ES-I3 (cell line): ENCODE data around the gene FADS2.

Experiments used
- H3K36me3 ChIP-seq: 2 replicates; pipeline ENCODE4 v1.6.1; 2013; ENCODE audit warnings: mild to moderate bottlenecking, low read length, control low read depth, moderate library complexity; ENCODE audit not compliant: insufficient read depth
- H3K4me1 ChIP-seq: 2 replicates; pipeline ENCODE4 v1.6.1; 2013; ENCODE audit warnings: mild to moderate bottlenecking, control low read depth, low read length; ENCODE audit not compliant: insufficient read depth
- H3K9ac ChIP-seq: 2 replicates; pipeline ENCODE4 v1.6.1; 2013; ENCODE audit warnings: low read depth, mild to moderate bottlenecking, low read length, moderate library complexity
- H3K9me3 ChIP-seq: 2 replicates; pipeline ENCODE4 v1.6.1; 2013; ENCODE audit warnings: mild to moderate bottlenecking, low read length, moderate library complexity; ENCODE audit not compliant: control insufficient read depth, insufficient read depth

Gene FADS2

DNA sequence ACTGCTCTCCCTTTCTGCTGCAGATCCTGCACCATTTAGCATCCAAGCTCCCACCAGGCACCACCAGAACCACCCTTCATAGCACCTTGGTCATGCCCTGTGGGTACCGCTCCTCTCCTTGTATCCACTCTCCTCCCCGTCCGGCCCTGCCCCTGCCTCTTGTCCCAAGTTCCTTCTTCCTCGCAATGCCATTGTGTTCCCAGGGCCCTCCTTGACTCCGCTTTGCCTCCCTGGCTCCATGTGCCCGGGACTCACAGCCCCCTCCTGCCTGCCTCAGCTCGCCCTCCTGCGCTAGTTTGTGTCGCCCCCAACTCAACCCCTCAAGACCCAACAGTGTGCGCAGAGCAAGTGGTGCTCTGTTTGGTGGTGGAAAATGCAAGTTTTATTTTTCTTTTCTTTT is 10.8 kb downstream of the FADS2 start:
- H3K4me1 ChIP-seq = peaks cover 11% of the 10 kb centered on the region
- H3K9ac ChIP-seq = no peak overlapping the region
- peaks cover 16% of the 10 kb centered on the region for H3K36me3 ChIP-seq
- no peaks in the 10 kb centered on the region for H3K9me3 ChIP-seq

DNA sequence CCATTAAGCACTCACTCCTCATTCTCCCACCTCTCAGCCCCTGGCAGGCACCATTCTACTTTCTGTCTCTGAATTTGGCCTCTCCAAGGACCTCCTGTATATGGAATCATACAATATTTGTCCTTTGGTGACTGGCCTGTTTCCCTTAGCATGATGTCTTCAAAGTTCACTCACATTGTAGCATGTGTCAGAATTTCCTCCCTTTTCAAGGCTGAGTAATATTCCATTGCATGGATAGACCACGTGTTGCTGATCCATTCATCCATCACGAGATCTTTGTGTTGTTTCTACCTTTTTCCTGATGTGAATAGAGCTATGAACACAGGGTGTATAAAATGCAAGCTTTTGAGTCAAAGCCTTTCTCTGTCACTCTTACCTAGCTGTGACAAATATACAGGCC is 11.6 kb downstream of the FADS2 start:
- H3K9me3 ChIP-seq = no peaks in the 10 kb centered on the region
- peaks cover 16% of the 10 kb centered on the region for H3K36me3 ChIP-seq
- 0 out of 2 replicates have a peak, but pooled peaks cover 4% of the 10 kb centered on the region for H3K4me1 ChIP-seq
- H3K9ac ChIP-seq = no peak overlapping the region

DNA sequence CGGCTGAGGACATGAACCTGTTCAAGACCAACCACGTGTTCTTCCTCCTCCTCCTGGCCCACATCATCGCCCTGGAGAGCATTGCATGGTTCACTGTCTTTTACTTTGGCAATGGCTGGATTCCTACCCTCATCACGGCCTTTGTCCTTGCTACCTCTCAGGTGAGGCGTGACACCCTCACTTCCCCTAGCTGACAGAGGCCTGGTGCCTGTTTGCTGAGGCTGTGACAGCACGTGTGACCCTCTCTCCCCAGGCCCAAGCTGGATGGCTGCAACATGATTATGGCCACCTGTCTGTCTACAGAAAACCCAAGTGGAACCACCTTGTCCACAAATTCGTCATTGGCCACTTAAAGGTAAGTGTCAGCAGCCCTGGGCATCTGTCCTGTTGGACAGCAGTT is 12.3 kb downstream of the FADS2 start:
- Histone ChIP-seq H3K36me3 (peaks cover 16% of the 10 kb centered on the region), H3K9ac (no peak overlapping the region), H3K4me1 (no peaks in the 10 kb centered on the region), H3K9me3 (no peaks in the 10 kb centered on the region)

DNA sequence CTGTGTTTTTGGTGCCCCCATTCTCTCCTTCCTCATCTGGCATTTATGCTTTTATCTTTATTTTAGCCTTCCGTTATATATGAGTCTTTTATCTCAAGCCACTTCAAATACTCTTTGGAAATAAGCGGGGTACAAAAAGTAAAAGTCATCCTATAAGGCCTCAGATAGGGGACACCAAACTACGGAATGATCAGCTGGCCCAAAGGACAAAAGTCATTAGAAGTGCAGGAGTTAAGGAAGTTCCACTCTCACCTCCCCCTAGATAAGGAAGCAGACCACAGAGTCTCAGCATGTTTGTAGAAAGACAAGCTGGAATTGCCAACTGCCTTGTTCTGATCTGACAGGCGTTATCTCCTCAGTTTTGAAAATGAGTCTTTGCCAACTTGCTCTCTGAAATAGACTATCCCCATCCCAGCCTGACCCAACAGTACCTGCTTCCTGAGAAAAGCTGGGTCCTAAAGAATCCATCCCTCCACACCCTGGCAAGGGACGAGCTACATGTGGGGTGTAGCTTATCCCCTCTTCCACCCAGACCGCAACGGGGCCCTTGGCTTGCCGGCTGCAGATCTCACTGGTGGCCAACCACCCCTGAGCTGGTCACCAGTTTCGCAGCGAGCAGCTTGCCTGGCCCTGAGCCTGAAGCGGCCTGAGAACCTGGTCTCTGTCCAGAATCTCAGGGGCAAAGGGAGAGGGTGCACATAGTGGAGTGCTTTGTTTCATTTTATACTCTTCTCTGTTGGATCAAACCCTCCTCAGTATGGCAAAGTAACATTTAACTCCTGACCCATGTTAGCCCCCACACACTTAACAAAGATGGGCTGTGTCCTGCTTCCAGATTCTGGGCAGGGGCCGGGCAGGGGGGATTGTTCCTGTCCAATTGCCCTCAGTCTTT is 13.8 kb downstream of the FADS2 start:
- H3K9me3 ChIP-seq = no peaks in the 10 kb centered on the region
- H3K9ac ChIP-seq = no peak overlapping the region
- H3K4me1 ChIP-seq = no peaks in the 10 kb centered on the region
- peaks cover 20% of the 10 kb centered on the region for H3K36me3 ChIP-seq

DNA sequence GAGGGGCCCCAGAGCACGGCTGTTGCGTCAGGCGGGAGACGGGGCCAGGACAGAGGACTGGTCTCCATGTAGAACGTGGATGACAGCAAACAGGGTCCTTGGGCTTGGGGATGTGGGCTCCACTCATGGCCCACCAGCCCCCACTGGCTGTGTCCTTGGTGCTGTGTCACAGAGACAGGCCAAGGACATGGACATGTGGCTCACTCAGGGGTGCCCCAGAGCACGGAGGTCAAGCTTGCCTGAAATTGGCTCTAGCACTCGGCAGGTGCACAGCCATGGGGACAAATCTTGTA is 14.4 kb downstream of the FADS2 start:
- Histone ChIP-seq H3K9ac (no peak overlapping the region), H3K36me3 (peaks cover 20% of the 10 kb centered on the region), H3K9me3 (no peaks in the 10 kb centered on the region), H3K4me1 (no peaks in the 10 kb centered on the region)

DNA sequence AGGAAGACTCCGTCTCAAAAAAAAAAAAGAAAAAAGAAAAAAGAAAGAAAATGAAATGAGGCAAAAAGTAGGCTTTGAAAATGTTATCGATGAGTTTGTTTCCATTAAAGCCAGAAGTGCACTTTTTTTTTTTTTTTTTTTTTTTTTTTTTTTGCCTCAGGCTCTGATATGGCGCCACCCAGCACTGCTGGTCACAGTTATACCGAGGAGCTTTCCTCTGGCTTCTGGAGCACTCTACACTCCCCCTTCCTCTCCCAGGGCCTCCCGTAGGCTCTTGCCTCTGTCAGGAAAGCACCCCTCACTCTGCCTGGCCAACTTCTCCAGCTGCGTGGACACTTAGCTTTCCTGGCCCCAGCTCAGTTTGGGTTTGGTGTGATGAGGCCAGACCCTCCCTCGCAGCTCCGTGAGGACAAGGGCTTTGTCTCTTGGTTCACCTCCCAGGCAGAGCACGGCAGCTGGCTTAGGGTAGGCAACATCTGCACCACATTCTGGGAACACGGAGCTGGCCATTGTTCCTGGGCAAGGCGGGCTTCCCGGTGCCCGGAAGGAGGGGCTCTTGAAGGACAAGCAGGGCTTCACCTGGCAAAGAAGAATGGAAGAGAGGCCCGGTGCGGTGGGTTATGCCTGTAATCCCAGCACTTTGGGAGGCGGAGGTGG is 16.9 kb downstream of the FADS2 start:
- peaks cover 33% of the 10 kb centered on the region for H3K36me3 ChIP-seq

DNA sequence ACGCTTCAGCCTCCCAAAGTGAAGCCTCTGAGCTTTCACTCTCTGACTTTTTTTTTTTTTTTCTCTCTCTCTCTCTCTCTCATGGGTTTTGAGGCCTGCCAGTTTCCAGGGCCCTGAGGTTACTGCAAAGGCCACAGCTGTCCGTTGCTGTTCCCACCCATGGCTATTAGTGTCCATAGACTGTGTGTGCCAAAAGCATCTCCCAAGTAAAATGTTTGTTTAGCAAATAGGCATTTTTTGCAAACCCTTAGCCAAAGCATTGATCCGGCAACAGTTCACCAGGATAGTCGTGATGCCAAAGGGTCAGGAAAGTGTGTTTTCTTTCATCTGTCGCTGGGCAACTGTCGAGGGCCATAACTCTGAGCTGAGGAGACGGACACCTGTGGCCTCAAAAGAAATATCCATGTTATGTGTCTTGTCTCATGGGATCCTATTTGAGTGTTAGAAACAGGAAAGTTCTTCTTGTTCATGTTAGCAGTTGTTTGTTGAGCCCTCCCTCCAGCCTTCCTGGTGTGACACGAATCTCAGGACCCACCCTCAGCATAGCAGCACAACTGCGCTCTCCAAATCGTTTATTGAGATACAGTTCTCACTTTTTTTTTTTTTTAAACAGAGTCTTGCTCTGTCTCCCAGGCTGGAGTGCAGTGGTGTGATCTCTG is 18.4 kb downstream of the FADS2 start:
- Histone ChIP-seq H3K9ac (no peak overlapping the region), H3K36me3 (peaks cover 32% of the 10 kb centered on the region; the same call in 1 of the 2 replicates), H3K4me1 (no peaks in the 10 kb centered on the region), H3K9me3 (no peaks in the 10 kb centered on the region)

More for the DNA sequence above, 16.9 kb downstream of the FADS2 start:
- Histone ChIP-seq H3K4me1 (no peaks in the 10 kb centered on the region), H3K9ac (no peak overlapping the region), H3K9me3 (no peaks in the 10 kb centered on the region)

DNA sequence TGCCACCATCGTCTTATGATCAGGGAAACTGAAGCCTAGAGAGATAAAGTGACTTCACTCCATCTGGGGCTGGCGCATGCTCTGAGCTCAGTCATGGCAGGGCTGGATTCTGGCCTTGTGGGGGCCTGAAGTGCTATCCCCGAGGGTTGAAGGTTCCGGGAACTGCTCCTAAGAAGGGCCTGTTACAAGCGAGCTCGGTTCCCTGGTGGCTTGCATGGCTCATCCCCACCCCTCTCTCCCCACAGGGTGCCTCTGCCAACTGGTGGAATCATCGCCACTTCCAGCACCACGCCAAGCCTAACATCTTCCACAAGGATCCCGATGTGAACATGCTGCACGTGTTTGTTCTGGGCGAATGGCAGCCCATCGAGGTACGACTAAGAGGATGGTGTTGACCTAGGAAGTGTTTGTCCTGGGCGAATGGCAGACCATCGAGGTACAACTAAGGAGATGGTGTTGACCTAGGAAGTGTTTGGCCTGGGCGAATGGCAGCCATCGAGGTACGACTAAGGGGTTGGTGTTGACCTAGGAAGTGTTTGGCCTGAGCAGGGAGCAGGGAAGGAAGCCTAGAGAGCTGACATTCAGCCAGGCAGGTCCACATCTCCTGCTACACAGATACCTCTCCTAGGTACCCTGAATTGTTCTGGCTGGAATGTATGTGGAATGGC is 19.9 kb downstream of the FADS2 start:
- peaks cover 32% of the 10 kb centered on the region; the same call in 1 of the 2 replicates for H3K36me3 ChIP-seq
- no peak overlapping the region for H3K9ac ChIP-seq
- H3K4me1 ChIP-seq = no peaks in the 10 kb centered on the region
- no peaks in the 10 kb centered on the region for H3K9me3 ChIP-seq

DNA sequence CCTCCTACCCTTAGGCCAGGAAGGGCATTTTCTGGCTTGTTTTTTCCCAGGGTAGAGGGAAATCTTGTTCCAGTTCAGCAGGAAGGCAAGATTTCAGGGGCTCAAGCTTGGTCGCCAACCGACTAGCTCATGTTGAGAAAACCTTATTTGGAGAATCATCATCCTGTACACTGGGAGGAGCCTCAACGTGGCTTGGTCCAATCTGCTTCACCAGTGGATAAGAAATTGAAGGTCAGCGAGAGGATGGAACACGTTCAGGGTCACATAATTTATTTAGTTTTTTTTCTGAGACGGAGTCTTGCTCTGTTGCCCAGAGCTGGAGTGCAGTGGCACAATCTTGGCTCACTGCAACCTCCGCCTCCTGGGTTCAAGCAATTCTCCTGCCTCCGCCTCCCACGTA is 20.5 kb downstream of the FADS2 start:
- Histone ChIP-seq H3K9ac (no peak overlapping the region), H3K36me3 (peaks cover 32% of the 10 kb centered on the region; the same call in 1 of the 2 replicates), H3K9me3 (no peaks in the 10 kb centered on the region), H3K4me1 (no peaks in the 10 kb centered on the region)

DNA sequence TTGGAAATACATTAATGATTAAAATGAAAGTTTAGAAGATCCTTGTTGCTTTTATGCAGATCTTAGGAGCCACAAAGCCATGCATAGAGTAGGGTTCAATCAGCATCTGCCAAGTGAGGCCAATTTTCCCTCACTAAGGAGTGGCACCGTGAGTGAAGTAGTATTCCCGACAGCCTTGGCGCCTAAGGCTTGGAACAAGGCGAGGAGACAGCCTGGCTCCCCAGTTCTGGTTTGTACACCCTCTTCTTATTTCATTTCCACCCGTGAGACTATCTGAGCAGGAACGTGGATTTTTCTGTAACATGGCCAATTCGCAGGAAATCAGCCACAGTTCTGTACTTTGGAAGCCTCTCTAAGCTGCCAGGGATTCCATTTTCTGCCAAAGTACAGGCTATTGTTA is 22.6 kb downstream of the FADS2 start:
- H3K36me3 ChIP-seq = peaks cover 39% of the 10 kb centered on the region; the same call in 1 of the 2 replicates
- H3K9ac ChIP-seq = no peak overlapping the region
- no peaks in the 10 kb centered on the region for H3K4me1 ChIP-seq
- no peaks in the 10 kb centered on the region for H3K9me3 ChIP-seq

DNA sequence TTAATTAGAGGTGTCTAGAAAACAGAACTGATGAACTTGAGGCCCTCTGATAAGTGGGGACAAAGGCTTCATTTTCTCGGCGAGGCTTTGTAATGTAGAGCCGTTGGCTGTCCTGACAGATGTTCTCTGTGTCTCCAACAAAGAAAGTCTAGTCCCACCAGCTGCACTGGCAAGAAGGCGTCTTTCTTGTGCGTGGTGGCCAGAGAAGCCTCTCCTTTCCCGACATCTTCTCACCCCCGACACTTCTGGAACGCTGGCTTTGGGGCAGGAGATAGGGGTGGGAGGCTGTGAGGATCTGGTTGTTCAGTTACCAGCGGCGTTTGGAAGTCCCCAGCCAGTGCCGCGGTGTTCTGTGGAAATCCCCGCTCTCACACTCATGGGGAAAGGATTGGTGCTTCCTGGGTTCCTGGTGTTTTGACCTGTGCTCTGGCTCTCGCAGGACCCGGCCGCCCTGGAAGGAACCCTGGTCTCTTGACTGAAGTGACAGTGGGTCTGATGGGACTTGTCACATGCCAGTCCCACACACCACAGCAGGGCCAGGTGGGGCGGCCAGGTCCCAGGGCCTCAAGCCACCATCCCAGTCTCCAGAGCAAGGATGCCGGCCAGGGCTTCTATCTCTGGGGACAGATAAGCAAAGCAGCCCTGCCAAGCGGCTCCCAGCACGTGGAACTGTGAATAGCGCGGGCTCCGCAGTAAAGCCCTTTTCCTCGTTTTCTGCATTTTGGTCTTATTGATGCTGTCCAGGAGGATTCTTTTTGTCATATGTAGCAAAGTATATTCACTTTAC is 23.2 kb downstream of the FADS2 start:
- H3K36me3 ChIP-seq = peaks cover 42% of the 10 kb centered on the region; the same call in 1 of the 2 replicates
- H3K4me1 ChIP-seq = no peaks in the 10 kb centered on the region
- H3K9me3 ChIP-seq = no peaks in the 10 kb centered on the region
- no peak overlapping the region for H3K9ac ChIP-seq

DNA sequence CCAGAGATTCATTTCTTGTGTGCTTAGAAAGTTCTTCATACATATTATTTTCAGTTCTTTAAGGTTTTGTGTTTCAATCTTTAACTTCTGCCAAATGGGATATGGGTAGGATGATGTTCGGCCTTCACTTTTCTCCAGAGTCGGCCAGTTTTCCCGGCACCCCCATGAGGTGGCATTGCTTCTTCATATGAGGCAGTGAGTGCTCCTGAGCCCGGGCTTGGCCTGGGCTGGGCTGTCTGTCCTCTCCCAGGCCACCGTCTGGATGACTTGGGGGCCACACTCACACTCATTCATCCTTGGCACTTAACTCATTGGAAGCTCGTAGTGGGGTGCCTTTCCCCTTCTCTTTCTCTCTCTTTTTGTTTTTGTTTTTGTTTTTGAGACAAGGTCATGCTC is 23.8 kb downstream of the FADS2 start:
- H3K36me3 ChIP-seq = peaks cover 38% of the 10 kb centered on the region

DNA sequence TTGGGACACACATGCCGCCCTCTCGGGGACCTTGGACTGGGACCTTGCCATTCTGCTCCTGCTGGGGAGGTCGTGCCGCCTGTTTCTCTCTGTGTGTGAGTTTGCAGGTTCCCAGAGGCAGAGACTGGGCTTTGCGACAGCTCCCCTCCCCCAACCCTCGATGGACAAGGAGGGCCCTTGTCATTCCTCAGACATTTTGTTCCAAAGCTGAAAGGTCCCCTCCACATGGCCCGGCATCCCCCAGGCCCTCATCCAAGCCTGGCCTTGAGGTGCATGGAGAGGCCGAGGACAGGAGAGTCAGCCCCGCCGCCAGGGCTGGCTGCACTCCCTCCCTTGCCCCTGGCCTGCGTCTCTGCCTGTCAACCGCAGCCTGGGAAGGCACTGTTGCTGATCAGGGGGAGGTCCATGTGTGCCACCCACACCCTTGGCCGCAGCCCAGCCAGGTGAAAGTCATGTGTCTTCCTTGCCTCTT is 25.6 kb downstream of the FADS2 start:
- H3K9ac ChIP-seq = no peak overlapping the region
- no peaks in the 10 kb centered on the region for H3K9me3 ChIP-seq
- H3K36me3 ChIP-seq = peaks cover 27% of the 10 kb centered on the region
- no peaks in the 10 kb centered on the region for H3K4me1 ChIP-seq

More for the DNA sequence above, 23.8 kb downstream of the FADS2 start:
- H3K9me3 ChIP-seq = no peaks in the 10 kb centered on the region
- no peak overlapping the region for H3K9ac ChIP-seq
- H3K4me1 ChIP-seq = no peaks in the 10 kb centered on the region
